GM12878 (cell line): ENCODE results near the gene SLC15A4. TPM values are rescaled to one million over a fixed set of nuclear protein-coding genes. Genes with fewer than 3 reads are reported as not detected.

Source experiments
- BMI1 ChIP-seq: fragments of 450-650 bp; IDR thresholded peaks from 2 replicates; pipeline ENCODE4 v1.6.1; 2016; ENCODE audit warnings: mild to moderate bottlenecking, moderate library complexity, borderline replicate concordance
- BRCA1 ChIP-seq: IDR thresholded peaks from 2 replicates; pipeline ENCODE4 v1.6.1; 2011; ENCODE audit warnings: low read depth, low read length, improper control_type of control experiment
- CHD4 ChIP-seq: fragments of 200-600 bp; sonication (generic); IDR thresholded peaks from 2 replicates; pipeline ENCODE4 v1.6.1; 2016; ENCODE audit warnings: mild to moderate bottlenecking
- E4F1 ChIP-seq: fragments of 450-650 bp; IDR thresholded peaks from 2 replicates; pipeline ENCODE4 v1.6.1; 2018; ENCODE audit warnings: borderline replicate concordance, mild to moderate bottlenecking; ENCODE audit not compliant: partially characterized antibody
- FOXM1 ChIP-seq: IDR thresholded peaks from 2 replicates; pipeline ENCODE4 v1.6.1; 2012; ENCODE audit warnings: low read depth, mild to moderate bottlenecking, inconsistent platforms, low read length, moderate library complexity
- HDAC2 ChIP-seq: fragments of 200-600 bp; sonication (generic); IDR thresholded peaks from 2 replicates; pipeline ENCODE4 v1.6.1; 2017
- IKZF2 ChIP-seq, 2 experiments: fragments of 450-650 bp; IDR thresholded peaks; 2 replicates each; pipeline ENCODE4 v1.6.1; 2017; ENCODE audit warnings: mild to moderate bottlenecking in 2 of 2, moderate library complexity in 2 of 2
- JUNB ChIP-seq: IDR thresholded peaks from 2 replicates; pipeline ENCODE4 v1.6.1; 2016; ENCODE audit warnings: antibody characterized with exemption, mild to moderate bottlenecking
- KAT2A ChIP-seq: conservative IDR thresholded peaks from 2 replicates; pipeline ENCODE4 v1.6.1; 2011; ENCODE audit warnings: low read depth, low read length; ENCODE audit not compliant: control insufficient read depth
- LARP7 ChIP-seq: fragments of 450-650 bp; IDR thresholded peaks from 2 replicates; pipeline ENCODE4 v1.6.1; 2017; ENCODE audit warnings: mild to moderate bottlenecking
- MTA2 ChIP-seq: fragments of 450-650 bp; IDR thresholded peaks from 2 replicates; pipeline ENCODE4 v1.6.1; 2016; ENCODE audit warnings: low read depth, mild to moderate bottlenecking, moderate library complexity
- NFIC ChIP-seq: IDR thresholded peaks from 2 replicates; pipeline ENCODE4 v1.6.1; 2012; ENCODE audit warnings: low read depth, mild to moderate bottlenecking, inconsistent platforms, low read length, moderate library complexity
- NR2C1 ChIP-seq: fragments of 450-650 bp; IDR thresholded peaks from 2 replicates; pipeline ENCODE4 v1.6.1; 2017; ENCODE audit warnings: antibody characterized with exemption, mild to moderate bottlenecking, moderate library complexity
- PAX5 ChIP-seq: IDR thresholded peaks from 2 replicates; pipeline ENCODE4 v1.6.1; 2011; ENCODE audit warnings: low read depth, low read length, borderline replicate concordance
- RBBP5 ChIP-seq: fragments of 200-600 bp; sonication (generic); conservative IDR thresholded peaks from 2 replicates; pipeline ENCODE4 v1.6.1; 2016
- RCOR1 ChIP-seq: conservative IDR thresholded peaks from 2 replicates; pipeline ENCODE4 v1.6.1; 2012; ENCODE audit warnings: low read depth, low read length, improper control_type of control experiment
- RFX5 ChIP-seq: IDR thresholded peaks from 2 replicates; pipeline ENCODE4 v1.6.1; 2011; ENCODE audit warnings: low read depth, low read length, improper control_type of control experiment
- RUNX3 ChIP-seq: IDR thresholded peaks from 2 replicates; pipeline ENCODE4 v1.6.1; 2012; ENCODE audit warnings: low read length, inconsistent platforms
- SP1 ChIP-seq: IDR thresholded peaks from one replicate; pipeline ENCODE4 v1.6.1; 2011; ENCODE audit warnings: low read depth, low read length
- WRNIP1 ChIP-seq: IDR thresholded peaks from 2 replicates; pipeline ENCODE4 v1.6.1; 2011; ENCODE audit warnings: low read depth, low read length, improper control_type of control experiment, borderline replicate concordance
- YY1 ChIP-seq: IDR thresholded peaks from 2 replicates; pipeline ENCODE4 v1.6.1; 2011; ENCODE audit warnings: low read depth, mild to moderate bottlenecking, low read length
- ZNF274 ChIP-seq: IDR thresholded peaks from one replicate; pipeline ENCODE4 v1.8.0; 2011; ENCODE audit not compliant: insufficient read length, insufficient read depth
- polyA plus RNA-seq, 11 experiments: library from polyadenylated mRNA; depleted of rRNA in 4 of 11; unstranded in 6 of 11; stranded (reverse) in 5 of 11; fragments of >200 nt; fragmentation: Nextera tagmentation in 4 of 11; fragmentation: Illumina TruSeq in 1 of 11; extraction: Ambion mirVana in 4 of 11; extraction: Trizol in 1 of 11; gene quantifications; 1 replicate in 1 of 11; 2 replicates in 10 of 11; pipeline versions ENCODE4 v1.2.1 to v1.2.3, GENCODE V29; 2011 to 2016; ENCODE audit warnings: inconsistent platforms in 2 of 11, missing spikeins in 2 of 11, low read depth in 1 of 11
- total RNA-seq, 4 experiments: library from RNA; depleted of rRNA in 3 of 4; stranded (reverse); fragments of >200 nt in 3 of 4; fragmentation: Illumina TruSeq in 1 of 4; extraction: Trizol in 1 of 4; gene quantifications; 2 replicates each; pipeline versions ENCODE4 v1.2.1 to v1.2.3, GENCODE V29; 2013 to 2021
- TF ChIP-seq, protein P1 (sequence below): IDR thresholded peaks from 2 replicates; pipeline ENCODE4 v1.6.1; 2012; ENCODE audit warnings: low read depth, low read length, improper control_type of control experiment
- TF ChIP-seq, protein P2 (sequence below): IDR thresholded peaks from 2 replicates; pipeline ENCODE4 v1.6.1; 2012; ENCODE audit warnings: low read length, inconsistent platforms
- TF ChIP-seq, protein P3 (sequence below): fragments of 450-650 bp; IDR thresholded peaks from 2 replicates; pipeline ENCODE4 v1.6.1; 2016; ENCODE audit warnings: mild to moderate bottlenecking, moderate library complexity, borderline replicate concordance

Gene SLC15A4
- total and polyA plus RNA-seq, 10 of the 15 experiments (the other 5 are each of a cell fraction or from before 2014, with no cell fraction given), result 12.7 to 257 (median 36.6) TPM

DNA sequence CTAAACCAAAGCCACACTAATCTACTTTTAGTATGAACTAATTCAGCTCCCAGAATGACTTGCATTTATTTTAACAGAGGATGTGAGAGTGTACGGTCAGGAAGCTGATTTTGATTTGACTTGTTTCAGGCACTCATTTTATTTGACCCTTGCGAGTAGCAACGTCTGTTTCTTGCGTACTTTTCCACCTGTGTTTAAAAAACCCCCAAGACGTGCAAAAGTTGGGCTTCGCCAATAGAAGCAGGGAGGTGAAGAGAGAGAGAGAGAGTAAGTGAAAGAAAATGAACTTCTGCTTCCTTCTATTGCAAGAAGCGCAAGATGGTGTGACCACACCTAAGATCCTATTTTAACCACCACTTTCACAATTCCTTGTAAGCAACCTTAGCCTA, 6.7 kb upstream of the SLC15A4 start (continued):
- TF ChIP-seq E4F1 (no peak), LARP7 (no peak), MTA2 (peak; percentile 94), BRCA1 (no peak), HDAC2 (no peak), NR2C1 (no peak; the same call in 1 of the 2 replicates), RBBP5 (no peak), FOXM1 (peak; percentile 89; the same call in 1 of the 2 replicates), SP1 (no peak), IKZF2 (IDR thresholded peaks at IDR 0.05) (peak; percentile 93 to 95), RUNX3 (peak; percentile 91), YY1 (0 out of 2 replicates have a peak, but pooled peaks have one; percentile 27), CHD4 (no peak), PAX5 (peak; percentile 89), BMI1 (peak; percentile 87), KAT2A (no peak), WRNIP1 (no peak), JUNB (peak; percentile 94), ZNF274 (no peak), RCOR1 (no peak), RFX5 (no peak), NFIC (peak; percentile 98)
- TF ChIP-seq, protein P1, sequence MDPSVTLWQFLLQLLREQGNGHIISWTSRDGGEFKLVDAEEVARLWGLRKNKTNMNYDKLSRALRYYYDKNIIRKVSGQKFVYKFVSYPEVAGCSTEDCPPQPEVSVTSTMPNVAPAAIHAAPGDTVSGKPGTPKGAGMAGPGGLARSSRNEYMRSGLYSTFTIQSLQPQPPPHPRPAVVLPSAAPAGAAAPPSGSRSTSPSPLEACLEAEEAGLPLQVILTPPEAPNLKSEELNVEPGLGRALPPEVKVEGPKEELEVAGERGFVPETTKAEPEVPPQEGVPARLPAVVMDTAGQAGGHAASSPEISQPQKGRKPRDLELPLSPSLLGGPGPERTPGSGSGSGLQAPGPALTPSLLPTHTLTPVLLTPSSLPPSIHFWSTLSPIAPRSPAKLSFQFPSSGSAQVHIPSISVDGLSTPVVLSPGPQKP, result no peak
- TF ChIP-seq, protein P2, sequence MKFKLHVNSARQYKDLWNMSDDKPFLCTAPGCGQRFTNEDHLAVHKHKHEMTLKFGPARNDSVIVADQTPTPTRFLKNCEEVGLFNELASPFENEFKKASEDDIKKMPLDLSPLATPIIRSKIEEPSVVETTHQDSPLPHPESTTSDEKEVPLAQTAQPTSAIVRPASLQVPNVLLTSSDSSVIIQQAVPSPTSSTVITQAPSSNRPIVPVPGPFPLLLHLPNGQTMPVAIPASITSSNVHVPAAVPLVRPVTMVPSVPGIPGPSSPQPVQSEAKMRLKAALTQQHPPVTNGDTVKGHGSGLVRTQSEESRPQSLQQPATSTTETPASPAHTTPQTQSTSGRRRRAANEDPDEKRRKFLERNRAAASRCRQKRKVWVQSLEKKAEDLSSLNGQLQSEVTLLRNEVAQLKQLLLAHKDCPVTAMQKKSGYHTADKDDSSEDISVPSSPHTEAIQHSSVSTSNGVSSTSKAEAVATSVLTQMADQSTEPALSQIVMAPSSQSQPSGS, result peak; percentile 90
- TF ChIP-seq, protein P3, sequence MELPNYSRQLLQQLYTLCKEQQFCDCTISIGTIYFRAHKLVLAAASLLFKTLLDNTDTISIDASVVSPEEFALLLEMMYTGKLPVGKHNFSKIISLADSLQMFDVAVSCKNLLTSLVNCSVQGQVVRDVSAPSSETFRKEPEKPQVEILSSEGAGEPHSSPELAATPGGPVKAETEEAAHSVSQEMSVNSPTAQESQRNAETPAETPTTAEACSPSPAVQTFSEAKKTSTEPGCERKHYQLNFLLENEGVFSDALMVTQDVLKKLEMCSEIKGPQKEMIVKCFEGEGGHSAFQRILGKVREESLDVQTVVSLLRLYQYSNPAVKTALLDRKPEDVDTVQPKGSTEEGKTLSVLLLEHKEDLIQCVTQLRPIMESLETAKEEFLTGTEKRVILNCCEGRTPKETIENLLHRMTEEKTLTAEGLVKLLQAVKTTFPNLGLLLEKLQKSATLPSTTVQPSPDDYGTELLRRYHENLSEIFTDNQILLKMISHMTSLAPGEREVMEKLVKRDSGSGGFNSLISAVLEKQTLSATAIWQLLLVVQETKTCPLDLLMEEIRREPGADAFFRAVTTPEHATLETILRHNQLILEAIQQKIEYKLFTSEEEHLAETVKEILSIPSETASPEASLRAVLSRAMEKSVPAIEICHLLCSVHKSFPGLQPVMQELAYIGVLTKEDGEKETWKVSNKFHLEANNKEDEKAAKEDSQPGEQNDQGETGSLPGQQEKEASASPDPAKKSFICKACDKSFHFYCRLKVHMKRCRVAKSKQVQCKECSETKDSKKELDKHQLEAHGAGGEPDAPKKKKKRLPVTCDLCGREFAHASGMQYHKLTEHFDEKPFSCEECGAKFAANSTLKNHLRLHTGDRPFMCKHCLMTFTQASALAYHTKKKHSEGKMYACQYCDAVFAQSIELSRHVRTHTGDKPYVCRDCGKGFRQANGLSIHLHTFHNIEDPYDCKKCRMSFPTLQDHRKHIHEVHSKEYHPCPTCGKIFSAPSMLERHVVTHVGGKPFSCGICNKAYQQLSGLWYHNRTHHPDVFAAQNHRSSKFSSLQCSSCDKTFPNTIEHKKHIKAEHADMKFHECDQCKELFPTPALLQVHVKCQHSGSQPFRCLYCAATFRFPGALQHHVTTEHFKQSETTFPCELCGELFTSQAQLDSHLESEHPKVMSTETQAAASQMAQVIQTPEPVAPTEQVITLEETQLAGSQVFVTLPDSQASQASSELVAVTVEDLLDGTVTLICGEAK, result no peak
